ENCODE measurements around the gene CSAD. TPM values are rescaled to one million over a fixed set of nuclear protein-coding genes. Genes with fewer than 3 reads are reported as not detected.

The CSAD gene
- total RNA-seq, 2 experiments from 2014 or later = 25.8 to 26.9 TPM

GRCh38 chr12:53115891-53116648 is 64.7 kb downstream of the CSAD start:
- POLR2A ChIA-PET = no interaction called here
- no peak overlapping the region for H3K4me3 ChIP-seq (ENCODE audit: low read depth, low read length, poor library complexity, severe bottlenecking)
- H3K4me1 ChIP-seq (ENCODE audit: insufficient read depth, low read length, poor library complexity, severe bottlenecking) = no peaks in the 10 kb centered on the region
- no peaks in the 10 kb centered on the region for H3K36me3 ChIP-seq (ENCODE audit: insufficient read depth, low read length)
- intact Hi-C loops (cut with micrococcal nuclease; ENCODE audit: unreplicated experiment) = no loop called here
- no peak overlapping the region for H3K4me2 ChIP-seq (ENCODE audit: low read length)
- BruUV-seq (replicated peaks) = no TSS peak
- TF ChIP-seq EZH2phosphoT487 (IDR thresholded peaks at IDR 0.05; ENCODE audit: borderline replicate concordance, low read depth, low read length) (no peak), CTCF (conservative IDR thresholded peaks at IDR 0.05; ENCODE audit: low read length) (no peak)
- no peak overlapping the region for H3K27ac ChIP-seq (ENCODE audit: low read depth, low read length, poor library complexity, severe bottlenecking)
- no peaks in the 10 kb centered on the region for H3K79me2 ChIP-seq (ENCODE audit: insufficient read depth, low read depth, low read length)
- H3K9me2 ChIP-seq (ENCODE audit: insufficient read depth, low read length) = no peaks in the 10 kb centered on the region
- CTCF ChIA-PET (ENCODE audit: unreplicated experiment) = no interaction called here
- DNase-seq (ENCODE audit: low spot score) = no peak
- no peaks in the 10 kb centered on the region for H3K9me3 ChIP-seq (ENCODE audit: low read length)
- H2AFZ ChIP-seq (ENCODE audit: low read length) = no peak overlapping the region
- no peaks in the 10 kb centered on the region for H4K20me1 ChIP-seq (ENCODE audit: insufficient read depth, low read length)

GRCh38 chr12:53115112-53115890 is 65.4 kb downstream of the CSAD start:
- H3K27ac ChIP-seq (ENCODE audit: low read depth, low read length, poor library complexity, severe bottlenecking) = no peak overlapping the region
- H3K4me1 ChIP-seq (ENCODE audit: insufficient read depth, low read length, poor library complexity, severe bottlenecking) = no peaks in the 10 kb centered on the region
- DNase-seq (ENCODE audit: low spot score) = no peak
- H3K9me2 ChIP-seq (ENCODE audit: insufficient read depth, low read length) = no peaks in the 10 kb centered on the region
- no peaks in the 10 kb centered on the region for H4K20me1 ChIP-seq (ENCODE audit: insufficient read depth, low read length)
- ChIA-PET POLR2A (no interaction called here), CTCF (ENCODE audit: unreplicated experiment) (no interaction called here)
- TF ChIP-seq CTCF (conservative IDR thresholded peaks at IDR 0.05; ENCODE audit: low read length) (no peak), EZH2phosphoT487 (IDR thresholded peaks at IDR 0.05; ENCODE audit: borderline replicate concordance, low read depth, low read length) (no peak)
- H3K9me3 ChIP-seq (ENCODE audit: low read length) = no peaks in the 10 kb centered on the region
- no peaks in the 10 kb centered on the region for H3K79me2 ChIP-seq (ENCODE audit: insufficient read depth, low read depth, low read length)
- no peaks in the 10 kb centered on the region for H3K36me3 ChIP-seq (ENCODE audit: insufficient read depth, low read length)
- no TSS peak for BruUV-seq (replicated peaks)
- intact Hi-C loops (cut with micrococcal nuclease; ENCODE audit: unreplicated experiment) = no loop called here
- no peak overlapping the region for H2AFZ ChIP-seq (ENCODE audit: low read length)
- H3K4me2 ChIP-seq (ENCODE audit: low read length) = no peak overlapping the region
- H3K4me3 ChIP-seq (ENCODE audit: low read depth, low read length, poor library complexity, severe bottlenecking) = no peak overlapping the region

GRCh38 chr12:53113951-53114350 is 66.8 kb downstream of the CSAD start:
- no peak for DNase-seq (ENCODE audit: low spot score)
- Histone ChIP-seq H3K27ac (ENCODE audit: low read depth, low read length, poor library complexity, severe bottlenecking) (no peak overlapping the region), H2AFZ (ENCODE audit: low read length) (no peak overlapping the region), H3K4me1 (ENCODE audit: insufficient read depth, low read length, poor library complexity, severe bottlenecking) (no peaks in the 10 kb centered on the region), H3K4me3 (ENCODE audit: low read depth, low read length, poor library complexity, severe bottlenecking) (no peak overlapping the region), H4K20me1 (ENCODE audit: insufficient read depth, low read length) (no peaks in the 10 kb centered on the region), H3K9me2 (ENCODE audit: insufficient read depth, low read length) (no peaks in the 10 kb centered on the region), H3K4me2 (ENCODE audit: low read length) (no peak overlapping the region), H3K9me3 (ENCODE audit: low read length) (no peaks in the 10 kb centered on the region), H3K79me2 (ENCODE audit: insufficient read depth, low read depth, low read length) (no peaks in the 10 kb centered on the region), H3K36me3 (ENCODE audit: insufficient read depth, low read length) (no peaks in the 10 kb centered on the region)
- no TSS peak for BruUV-seq (replicated peaks)
- CTCF ChIA-PET (ENCODE audit: unreplicated experiment) = no interaction called here
- POLR2A ChIA-PET = interaction anchor here (0.7 kb wide), 1 partner anchor 28 kb away, joined by 3 read pairs; no protein-coding TSS in a partner anchor
- intact Hi-C loops (cut with micrococcal nuclease; ENCODE audit: unreplicated experiment) = no loop called here
- TF ChIP-seq EZH2phosphoT487 (IDR thresholded peaks at IDR 0.05; ENCODE audit: borderline replicate concordance, low read depth, low read length) (no peak), CTCF (conservative IDR thresholded peaks at IDR 0.05; ENCODE audit: low read length) (no peak)

Data from OCI-LY7 (cell line).